Mesodermal cell (in vitro differentiated cells): ENCODE measurements around the gene KMT5B. TPM values are rescaled to one million over a fixed set of nuclear protein-coding genes. Genes with fewer than 3 reads are reported as not detected.

Experiments
- H3K27ac ChIP-seq: 2 replicates; pipeline ENCODE4 v1.7.0; 2013; ENCODE audit warnings: mild to moderate bottlenecking, low read depth, low read length, moderate library complexity; ENCODE audit not compliant: severe bottlenecking
- H3K36me3 ChIP-seq: 2 replicates; pipeline ENCODE4 v1.7.1; 2013; ENCODE audit warnings: mild to moderate bottlenecking, low read length, moderate library complexity; ENCODE audit not compliant: control insufficient read depth, insufficient read depth
- H3K4me1 ChIP-seq: one replicate; pipeline ENCODE4 v1.7.1; 2013; ENCODE audit warnings: mild to moderate bottlenecking, low read length; ENCODE audit not compliant: insufficient read depth, control insufficient read depth, poor library complexity, severe bottlenecking
- H3K4me3 ChIP-seq: 2 replicates; pipeline ENCODE4 v1.7.0; 2013; ENCODE audit warnings: low read length, control low read depth, mild to moderate bottlenecking; ENCODE audit not compliant: insufficient read depth, poor library complexity, severe bottlenecking; ENCODE audit errors: extremely low read depth
- H3K9me3 ChIP-seq: 2 replicates; pipeline ENCODE4 v1.7.1; 2013; ENCODE audit warnings: mild to moderate bottlenecking, low read length, moderate library complexity; ENCODE audit not compliant: control insufficient read depth
- WGBS, 2 experiments: methylation state at CpG; one replicate each; pipeline ENCODE4 v1.1.5; 2013; ENCODE audit warnings: missing lambda C conversion rate in 2 of 2; ENCODE audit not compliant: insufficient coverage in 2 of 2; 5-methylcytosine and 5-hydroxymethylcytosine counted together
- polyA plus RNA-seq, 2 experiments: library from polyadenylated mRNA; stranded (reverse); fragments of 50-300 nt; gene quantifications; one replicate each; pipeline ENCODE4 v1.2.3, GENCODE V29; 2013

Gene KMT5B
- 32.3 TPM for polyA plus RNA-seq (2013, experiment 1 of 2)
- polyA plus RNA-seq (2013, experiment 2 of 2): 34.0 TPM

GRCh38 chr11:68213135-68213515 is at the start of gene KMT5B:
TSS of gene KMT5B (minus strand) at chr11:68213296. CDS start at chr11:68190076, 23,220 bp downstream.
- peak within 1 kb of the TSS; percentile 89 for H3K4me3 ChIP-seq
- no peaks in the 10 kb centered on the region for H3K9me3 ChIP-seq
- 0% methylated on average over 11 to 35 of the region's 60 CpGs for WGBS, 2 experiments
- H3K27ac ChIP-seq: peak within 1 kb of the TSS; percentile 99
- H3K4me1 ChIP-seq: peaks cover 4% of the 10 kb centered on the region
- H3K36me3 ChIP-seq: no peaks in the 10 kb centered on the region

- Histone ChIP-seq H3K4me1 (no peaks in the 10 kb centered on the region), H3K9me3 (no peaks in the 10 kb centered on the region), H3K36me3 (peaks cover 69% of the 10 kb centered on the region), H3K27ac (no peak overlapping the region), H3K4me3 (no peak overlapping the region)
- WGBS, 2 experiments: 94 to 97% methylated on average over 8 of the region's 8 CpGs
These were observed 49.4 kb upstream of the KMT5B start for GRCh38 chr11:68262544-68262827.

- Histone ChIP-seq H3K27ac (no peak overlapping the region), H3K9me3 (no peaks in the 10 kb centered on the region), H3K4me3 (no peak overlapping the region), H3K4me1 (no peaks in the 10 kb centered on the region), H3K36me3 (peaks cover 64% of the 10 kb centered on the region)
- 97 to 98% methylated on average over 20 to 23 of the region's 24 CpGs for WGBS, 2 experiments
These were observed 48.9 kb upstream of the KMT5B start for GRCh38 chr11:68261749-68262543.

- Histone ChIP-seq H3K27ac (no peak overlapping the region), H3K9me3 (no peaks in the 10 kb centered on the region), H3K4me1 (peaks cover 6% of the 10 kb centered on the region), H3K36me3 (peaks cover 54% of the 10 kb centered on the region), H3K4me3 (no peak overlapping the region)
- WGBS, 2 experiments: 91 to 94% methylated on average over 12 to 13 of the region's 15 CpGs
These were observed 47.9 kb upstream of the KMT5B start for GRCh38 chr11:68261006-68261405.

GRCh38 chr11:68260484-68260883 is 47.4 kb upstream of the KMT5B start:
- Histone ChIP-seq H3K9me3 (no peaks in the 10 kb centered on the region), H3K4me1 (peaks cover 10% of the 10 kb centered on the region), H3K27ac (no peak overlapping the region), H3K4me3 (no peak overlapping the region), H3K36me3 (peaks cover 50% of the 10 kb centered on the region)
- 94 to 96% methylated on average over 6 of the region's 6 CpGs for WGBS, 2 experiments

- peaks cover 38% of the 10 kb centered on the region for H3K36me3 ChIP-seq
- peaks cover 10% of the 10 kb centered on the region for H3K4me1 ChIP-seq
- H3K9me3 ChIP-seq: no peaks in the 10 kb centered on the region
- H3K4me3 ChIP-seq: no peak overlapping the region
- no peak overlapping the region for H3K27ac ChIP-seq
- WGBS, 2 experiments: 92 to 95% methylated on average over 12 to 13 of the region's 15 CpGs
These were observed 46.2 kb upstream of the KMT5B start for GRCh38 chr11:68259122-68259959.

- Histone ChIP-seq H3K4me3 (no peak overlapping the region), H3K4me1 (peaks cover 10% of the 10 kb centered on the region), H3K36me3 (peaks cover 29% of the 10 kb centered on the region), H3K9me3 (no peaks in the 10 kb centered on the region), H3K27ac (no peak overlapping the region)
- 94 to 99% methylated on average over 13 of the region's 13 CpGs for WGBS, 2 experiments
These were observed 45.3 kb upstream of the KMT5B start for GRCh38 chr11:68258363-68258765.

GRCh38 chr11:68257477-68258362 is 44.6 kb upstream of the KMT5B start:
- Histone ChIP-seq H3K9me3 (no peaks in the 10 kb centered on the region), H3K4me1 (peaks cover 10% of the 10 kb centered on the region), H3K27ac (no peak overlapping the region), H3K36me3 (peaks cover 22% of the 10 kb centered on the region), H3K4me3 (no peak overlapping the region)
- WGBS, 2 experiments: 56 to 57% methylated on average over 22 of the region's 22 CpGs

GRCh38 chr11:68256331-68256741 is 43.2 kb upstream of the KMT5B start:
- Histone ChIP-seq H3K27ac (peak overlapping the region; percentile 58), H3K9me3 (no peaks in the 10 kb centered on the region), H3K4me3 (no peak overlapping the region), H3K36me3 (peaks cover 8% of the 10 kb centered on the region), H3K4me1 (peaks cover 10% of the 10 kb centered on the region)
- WGBS, 2 experiments: 67 to 85% methylated on average over 8 to 9 of the region's 9 CpGs

- Histone ChIP-seq H3K4me3 (no peak overlapping the region), H3K9me3 (no peaks in the 10 kb centered on the region), H3K4me1 (peaks cover 10% of the 10 kb centered on the region), H3K27ac (no peak overlapping the region), H3K36me3 (peaks cover under 1% of the 10 kb centered on the region)
- 89 to 92% methylated on average over 7 to 13 of the region's 13 CpGs for WGBS, 2 experiments
These were observed 42.4 kb upstream of the KMT5B start for GRCh38 chr11:68255526-68255925.
